Fibroblast of skin of scalp (primary cell): ENCODE measurements around the gene WDFY4.

Experiments used
- DNase-seq: peaks from one replicate; pipeline ENCODE4 v3.0.0-alpha.2; 2013

Gene WDFY4

DNA sequence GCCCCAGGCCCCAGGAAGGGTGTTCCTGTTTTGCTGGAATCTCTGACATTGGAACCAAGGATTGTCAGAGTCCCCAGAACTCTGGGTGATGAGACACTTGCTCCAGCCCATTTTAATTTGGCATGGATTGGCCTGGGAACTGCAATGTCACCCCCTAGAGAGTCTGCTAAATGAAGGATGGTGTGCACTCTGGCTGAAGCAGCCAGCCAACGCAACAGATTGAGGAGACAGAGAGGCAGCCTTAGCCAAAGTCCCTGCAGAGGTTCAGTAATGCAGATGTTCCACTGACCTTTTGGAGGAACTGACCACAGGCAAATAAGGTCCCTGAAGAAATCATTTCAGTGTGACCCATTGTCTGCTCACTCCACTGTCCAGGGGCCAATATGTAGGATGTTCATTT lies 241.6 kb downstream of the WDFY4 start:
- DNase-seq, result no peak

GRCh38 chr10:48926764-48927540 lies 242.3 kb downstream of the WDFY4 start:
- no peak for DNase-seq

DNA sequence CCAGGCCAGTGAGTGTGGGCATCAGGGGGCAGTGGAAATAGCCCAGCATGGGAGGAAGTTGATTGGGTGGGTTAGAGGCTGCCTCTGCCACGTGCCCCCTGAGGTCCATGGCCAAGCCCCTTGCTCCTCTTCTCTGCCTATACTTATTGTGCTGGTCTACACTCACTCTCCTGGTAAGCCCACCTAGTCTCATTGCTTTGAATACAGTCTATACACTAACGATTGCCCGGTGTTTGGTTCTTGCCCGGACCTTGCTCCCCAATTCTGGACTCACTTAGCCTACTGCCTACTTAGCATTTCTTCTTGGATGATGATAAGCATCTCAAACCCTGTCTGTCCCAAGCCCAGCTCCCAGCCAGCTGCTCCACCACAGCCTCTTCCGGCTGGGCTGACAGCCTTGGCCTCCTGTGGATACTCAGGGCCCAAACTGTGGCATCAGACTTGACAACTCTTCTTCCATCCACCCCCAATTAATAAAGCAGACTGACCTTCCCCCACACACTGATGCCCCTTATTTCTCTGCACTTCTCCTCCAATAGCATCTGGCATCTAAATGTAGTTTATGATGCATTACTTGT lies 244.8 kb downstream of the WDFY4 start:
- DNase-seq, result no peak

- DNase-seq, result no peak
These were observed 246.5 kb downstream of the WDFY4 start for GRCh38 chr10:48931188-48931587.

GRCh38 chr10:48932831-48933664 lies 248.4 kb downstream of the WDFY4 start:
- peak; percentile 19 for DNase-seq

DNA sequence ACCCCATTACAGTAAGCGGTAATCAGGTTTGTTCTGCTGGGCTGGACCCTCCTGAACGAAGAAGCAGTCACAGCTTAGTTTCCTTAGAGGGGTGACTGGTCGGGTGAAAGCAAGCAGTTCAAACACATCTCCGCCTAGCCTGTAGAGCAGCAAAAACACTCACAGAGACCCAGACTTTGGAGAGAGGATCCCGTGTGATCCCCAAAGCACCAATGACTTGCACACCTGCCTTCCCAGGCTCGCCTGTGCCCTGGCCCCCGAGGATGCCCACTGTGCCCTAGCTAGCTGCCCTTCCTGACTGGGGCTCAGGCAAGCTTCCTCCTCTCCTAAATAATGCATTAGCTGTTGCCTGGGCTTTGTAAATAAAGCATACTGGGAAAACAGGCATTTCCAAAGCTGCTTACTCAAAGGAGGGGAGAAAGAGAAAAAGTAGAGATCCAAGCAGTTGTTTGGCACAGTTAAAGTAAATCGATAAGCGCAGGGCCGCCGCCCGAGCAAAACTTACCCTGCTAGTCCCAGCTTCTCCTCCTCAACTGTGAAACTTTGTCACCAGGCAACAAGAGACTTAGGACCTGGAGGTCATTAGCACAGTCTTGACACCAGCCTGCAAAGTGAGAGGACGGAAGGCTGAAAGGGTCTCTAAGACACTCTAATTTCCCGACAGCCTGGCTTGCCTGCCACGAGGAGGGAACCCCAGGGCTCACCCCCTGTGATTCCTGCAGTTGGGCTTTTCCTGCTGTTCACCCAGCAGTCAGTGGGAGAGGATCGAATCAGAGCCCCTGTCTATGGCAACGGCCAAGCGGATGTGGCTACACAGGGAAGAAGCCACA lies 250.2 kb downstream of the WDFY4 start:
- peak; percentile 37 for DNase-seq

DNA sequence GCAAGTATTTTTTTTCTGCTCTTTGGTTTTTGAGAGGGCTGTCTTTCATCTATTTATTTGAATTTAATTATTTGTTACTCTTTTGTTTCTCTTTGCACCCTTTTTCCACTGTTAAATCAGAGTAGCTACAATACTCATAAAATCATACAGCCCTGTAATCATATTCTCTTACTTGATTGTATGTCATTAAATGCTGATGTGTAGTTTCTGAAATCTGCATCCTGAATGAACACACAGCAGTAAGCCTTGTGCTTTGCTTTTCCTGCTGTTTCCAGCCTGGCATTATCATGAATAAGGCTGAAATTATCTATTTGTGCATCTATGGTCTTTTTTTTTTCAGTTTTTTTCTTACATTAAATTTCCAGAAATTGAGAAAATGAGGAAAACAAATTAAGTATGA lies 250.9 kb downstream of the WDFY4 start:
- DNase-seq, result no peak

DNA sequence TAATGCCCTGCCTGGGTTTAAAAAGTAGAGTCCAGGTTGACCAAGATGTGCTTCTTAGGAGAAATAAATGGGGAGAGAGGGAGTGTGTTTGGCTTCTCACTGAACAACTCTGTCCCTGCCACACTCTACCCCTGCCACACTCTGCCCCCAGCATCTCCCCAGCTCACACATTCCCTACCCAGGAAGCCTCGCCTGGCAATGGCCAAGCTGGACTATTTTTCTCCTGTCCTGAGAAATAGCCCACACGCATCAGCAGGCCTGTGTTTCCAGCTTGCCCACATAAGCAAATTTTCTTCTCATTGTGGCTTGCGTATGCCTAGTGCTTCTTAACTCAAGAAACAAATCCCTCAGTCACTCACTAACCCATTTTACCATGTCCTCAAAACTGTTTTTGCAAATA lies 253.1 kb downstream of the WDFY4 start:
- DNase-seq, result no peak

DNA sequence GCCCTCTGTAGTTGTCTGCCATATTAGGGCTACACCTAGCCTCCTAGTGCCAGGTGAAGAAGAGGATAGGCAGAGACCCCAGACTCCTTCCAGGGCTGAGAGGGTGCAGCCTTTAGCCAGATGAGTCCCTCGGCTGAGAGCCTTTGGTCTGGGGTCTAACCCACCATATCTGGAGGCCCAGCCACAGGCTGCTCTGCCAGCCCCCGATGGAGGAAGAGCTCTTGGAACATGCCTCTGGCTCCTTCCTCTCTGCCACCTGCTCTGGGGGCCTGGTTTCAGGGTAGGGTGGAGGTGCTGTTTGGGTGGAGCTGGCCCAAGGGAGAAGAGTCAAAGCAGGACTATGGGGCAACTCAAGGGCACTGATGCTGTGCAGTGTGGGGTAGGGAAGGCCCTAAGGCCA lies 253.6 kb downstream of the WDFY4 start:
- no peak for DNase-seq

DNA sequence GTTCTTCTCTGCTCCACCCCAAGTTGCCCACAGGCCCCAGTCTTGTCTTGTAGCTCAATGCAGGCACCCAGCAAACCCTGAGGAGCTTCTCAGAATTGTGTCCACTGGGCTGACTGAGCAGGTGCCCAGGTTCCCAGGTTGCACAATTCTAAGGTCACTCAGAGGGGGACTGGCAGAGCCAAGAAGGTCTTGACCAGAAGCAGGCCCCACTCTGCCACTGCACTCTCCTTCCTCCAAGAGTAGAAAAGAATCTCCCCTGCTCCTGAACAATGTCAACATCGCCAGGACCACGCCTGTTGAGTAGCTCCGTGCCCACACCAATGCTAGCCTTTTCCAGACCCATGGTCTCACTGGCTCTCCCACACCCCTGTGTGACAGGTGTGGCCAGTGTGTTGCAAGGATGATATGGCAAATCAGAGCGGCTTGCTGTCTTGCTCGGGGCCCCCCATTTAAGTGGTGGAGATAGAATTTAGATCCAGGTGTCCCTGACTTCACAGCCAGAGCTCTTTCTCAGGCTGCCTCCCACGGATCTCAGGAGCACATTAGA lies 254.4 kb downstream of the WDFY4 start:
- DNase-seq, result no peak

GRCh38 chr10:48939790-48940325 lies 255.2 kb downstream of the WDFY4 start, which contains the start of gene LRRC18:
Gene LRRC18, minus strand, starts transcription at chr10:48939840. Its CDS starts 25,685 bp downstream, at chr10:48914155.
- no peak for DNase-seq

GRCh38 chr10:48940372-48940771 lies 255.7 kb downstream of the WDFY4 start:
- DNase-seq, result no peak

DNA sequence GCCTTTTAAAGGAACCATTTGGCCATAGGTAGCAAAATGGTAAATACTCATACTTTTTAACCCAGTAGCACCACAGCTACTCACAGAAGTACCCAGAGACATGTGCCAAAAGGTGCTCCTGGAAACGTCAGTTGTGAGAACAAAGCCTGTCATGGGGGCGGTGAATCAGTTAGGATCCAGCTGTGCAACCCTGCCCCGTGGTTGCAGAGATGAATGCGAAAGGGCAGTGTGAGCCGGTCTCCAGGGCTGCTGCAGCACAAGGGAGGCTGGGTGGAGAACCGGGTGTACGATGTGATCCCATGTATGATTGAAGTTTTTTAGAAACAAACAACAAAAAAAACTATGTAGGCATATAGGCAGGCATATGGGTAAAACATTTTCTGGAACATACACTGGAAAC lies 256.3 kb downstream of the WDFY4 start:
- DNase-seq, result no peak

DNA sequence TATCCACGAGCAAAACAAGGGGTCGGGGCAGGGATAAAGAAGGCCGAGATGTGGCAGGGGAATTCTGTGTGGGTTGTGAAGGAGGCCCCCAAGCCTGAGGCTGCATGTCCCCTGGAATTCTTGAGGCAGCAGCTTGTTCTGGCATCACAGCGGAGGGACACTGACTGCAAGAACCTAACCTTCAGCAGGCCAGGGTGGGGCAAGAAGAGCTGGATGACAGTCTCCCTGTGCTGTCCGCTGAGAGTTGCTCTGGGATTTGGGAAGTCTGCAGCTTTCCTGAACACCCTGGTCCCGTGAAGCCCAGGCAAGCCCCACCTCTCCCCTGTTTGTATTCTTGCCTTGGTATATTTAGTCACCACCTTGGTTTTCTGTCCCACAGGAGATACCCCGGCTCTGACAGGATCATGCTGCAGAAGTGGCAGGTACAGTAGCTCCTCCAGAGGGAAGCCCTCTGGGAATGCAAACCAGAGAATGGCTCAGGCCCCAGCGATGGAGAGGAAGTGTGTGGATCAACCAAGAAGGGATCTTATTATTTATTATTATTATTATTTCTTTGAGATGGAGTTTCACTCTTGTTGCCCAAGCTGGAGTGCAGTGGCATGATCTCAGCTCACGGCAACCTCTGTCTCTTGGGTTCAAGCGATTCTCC lies 256.9 kb downstream of the WDFY4 start:
- no peak for DNase-seq

DNA sequence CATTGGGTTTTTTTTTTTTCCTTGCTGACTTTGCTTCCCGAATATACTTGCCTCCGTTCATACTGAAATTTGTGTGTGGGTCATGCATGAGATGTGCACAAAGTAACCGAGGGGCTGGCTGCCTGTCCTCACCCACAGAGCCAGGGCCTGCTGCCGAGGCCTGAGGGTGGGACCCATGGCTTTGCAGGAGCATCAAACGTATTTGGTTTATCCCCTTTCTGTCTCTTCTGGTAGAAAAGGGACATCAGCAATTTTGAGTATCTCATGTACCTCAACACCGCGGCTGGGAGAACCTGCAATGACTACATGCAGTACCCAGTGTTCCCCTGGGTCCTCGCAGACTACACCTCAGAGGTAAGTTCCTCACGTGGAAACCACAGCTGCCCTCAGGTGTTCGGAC lies 258.4 kb downstream of the WDFY4 start:
- no peak for DNase-seq

GRCh38 chr10:48944171-48944570 lies 259.5 kb downstream of the WDFY4 start:
- no peak for DNase-seq

- no peak for DNase-seq
These were observed 260.9 kb downstream of the WDFY4 start for GRCh38 chr10:48945441-48946130.

DNA sequence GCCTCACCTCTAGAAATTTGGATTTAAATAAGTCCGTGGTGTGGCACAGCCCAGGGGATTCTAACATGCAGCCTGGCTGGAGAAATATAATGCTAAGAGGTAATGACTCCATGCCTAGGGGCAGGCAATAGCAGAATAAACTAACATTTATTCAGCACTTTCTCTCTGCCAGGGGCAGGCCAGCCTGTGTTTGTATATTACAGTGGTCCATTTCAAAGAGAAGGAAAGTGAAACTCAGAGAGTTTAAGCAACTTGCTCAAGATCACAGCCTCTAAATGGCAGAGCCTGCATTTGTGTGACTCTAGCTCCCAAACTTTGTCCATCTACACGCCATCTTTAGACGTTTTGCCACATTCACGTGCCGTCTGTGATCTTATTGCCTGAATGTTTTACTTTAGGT lies 261.7 kb downstream of the WDFY4 start:
- no peak for DNase-seq

DNA sequence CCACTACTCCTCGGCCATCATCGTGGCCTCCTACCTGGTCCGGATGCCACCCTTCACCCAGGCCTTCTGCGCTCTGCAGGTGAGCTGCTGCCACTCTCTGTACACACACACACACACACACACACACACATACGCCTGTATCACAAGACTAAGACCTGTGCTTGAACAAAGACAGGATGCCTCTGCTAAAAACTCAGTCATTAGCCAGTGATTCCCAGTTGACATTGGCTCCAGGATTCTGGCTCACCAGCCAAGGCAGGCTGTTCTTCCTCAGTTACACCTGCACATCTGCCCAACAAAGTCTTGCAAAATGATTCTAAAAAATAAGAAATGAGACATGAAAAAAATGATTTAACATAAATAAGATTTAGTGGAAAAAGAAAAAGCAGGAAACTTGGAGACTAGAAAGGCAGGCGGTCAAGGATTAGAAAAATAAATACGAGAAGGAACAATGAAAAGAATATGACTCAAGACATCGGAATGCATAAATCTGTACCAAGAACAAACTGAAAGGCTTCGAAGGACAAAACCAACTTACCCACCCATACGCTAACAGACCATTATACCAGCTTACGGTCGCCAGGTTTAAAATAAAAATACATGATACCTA lies 262.3 kb downstream of the WDFY4 start:
- no peak for DNase-seq
